ENCODE results near the gene SLC9A9. TPM values are rescaled to one million over a fixed set of nuclear protein-coding genes. Genes with fewer than 3 reads are reported as not detected.

SLC9A9 gene
- total RNA-seq, 1 donor from 2014 or later, result 2.3 TPM

DNA sequence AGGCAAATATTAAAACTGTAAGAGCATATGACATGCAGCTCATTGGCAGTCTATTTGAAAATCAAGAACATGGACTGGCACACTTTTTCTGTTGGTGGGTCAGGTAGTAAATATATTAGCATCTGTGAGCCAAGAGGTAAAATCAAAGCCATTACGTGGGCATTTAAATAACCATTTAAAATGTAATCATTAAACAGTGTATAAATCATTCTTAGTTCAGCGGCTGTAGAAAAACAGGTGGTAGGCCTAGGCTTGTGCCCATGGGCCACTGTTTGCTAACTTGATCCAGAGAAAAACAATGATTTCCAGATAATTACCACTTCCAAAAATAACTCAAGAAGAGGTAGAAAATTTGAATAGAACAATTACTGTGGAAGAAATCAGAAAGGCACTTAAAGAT is 623.6 kb downstream of the SLC9A9 start:
- no peak for DNase-seq (ENCODE audit: low read depth, low spot score)

DNA sequence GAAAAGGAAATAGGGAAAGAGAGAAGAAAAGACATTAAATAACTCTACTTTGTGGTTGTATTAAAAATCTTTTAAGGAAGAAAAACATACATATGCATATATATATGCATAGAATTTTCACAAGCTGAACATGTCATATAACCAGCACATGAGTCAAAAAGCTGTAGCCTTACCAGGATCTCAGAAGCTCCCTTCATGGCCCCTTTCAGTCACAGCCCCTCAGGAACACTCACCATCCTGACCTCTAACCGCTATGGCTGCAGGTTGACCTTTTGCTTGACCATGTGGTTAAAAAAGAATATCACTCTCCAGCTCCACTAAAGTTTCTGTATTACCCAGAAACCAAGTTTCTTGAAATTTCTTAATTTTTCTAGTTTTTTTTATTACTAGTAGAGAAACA is 625.3 kb downstream of the SLC9A9 start:
- DNase-seq (ENCODE audit: low read depth, low spot score), result no peak

DNA sequence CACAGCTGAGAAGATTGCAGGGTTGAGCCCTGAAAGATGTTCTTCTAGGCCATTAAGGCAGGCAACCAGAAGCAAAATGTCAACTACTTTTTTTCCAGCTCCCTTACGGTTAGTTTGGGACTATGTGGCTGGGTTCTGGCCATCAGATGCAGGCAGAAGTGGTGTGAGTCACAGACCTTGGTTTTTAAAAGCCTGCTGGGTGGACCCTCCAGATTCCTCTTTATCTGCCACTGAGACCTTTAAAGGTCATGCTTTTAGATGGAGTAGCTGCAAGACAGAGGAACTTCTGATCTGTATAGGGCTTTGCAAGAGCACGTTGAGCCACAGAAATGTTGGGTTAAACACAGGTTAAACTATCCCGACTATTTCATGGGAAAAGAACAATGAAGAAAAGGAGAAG is 625.8 kb downstream of the SLC9A9 start:
- no peak for DNase-seq (ENCODE audit: low read depth, low spot score)

DNA sequence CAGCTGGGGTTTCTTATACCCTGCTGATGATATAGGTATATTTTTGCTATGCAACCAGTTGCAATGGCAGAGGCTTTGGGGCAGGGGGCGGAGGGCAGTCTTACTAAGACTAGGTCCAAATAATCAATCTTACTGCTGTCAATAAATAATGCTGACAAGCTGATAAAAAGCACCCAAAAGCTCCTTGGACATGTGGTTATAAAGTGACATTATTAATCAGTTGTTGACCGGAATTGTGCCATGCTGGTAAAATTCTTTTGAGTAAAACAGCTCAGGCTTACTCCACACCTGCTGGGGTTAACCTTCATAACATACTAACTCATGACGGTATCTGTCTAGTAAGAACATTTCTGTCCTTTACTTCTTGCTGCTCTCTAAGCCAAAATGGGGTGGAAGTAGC is 626.8 kb downstream of the SLC9A9 start:
- no peak for DNase-seq (ENCODE audit: low read depth, low spot score)

DNA sequence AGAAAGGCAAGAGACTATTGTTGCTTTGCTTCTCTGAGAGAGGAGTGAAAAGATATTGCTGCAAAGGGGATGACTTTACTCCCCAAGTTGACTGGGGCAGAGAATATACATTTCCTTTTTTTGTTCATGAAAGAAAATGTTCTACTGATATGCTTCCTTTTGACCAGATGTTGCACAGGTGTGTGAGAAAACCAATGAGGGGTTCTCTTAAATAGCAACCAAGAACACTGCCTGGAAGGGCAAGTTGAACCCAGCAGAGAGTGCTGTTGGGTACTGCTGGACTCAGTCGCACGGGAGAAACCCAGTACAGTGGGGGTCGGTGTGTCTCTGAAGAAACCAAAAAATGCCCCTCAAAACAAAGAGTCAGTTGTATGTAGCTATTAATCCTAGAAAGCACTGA is 627.5 kb downstream of the SLC9A9 start:
- DNase-seq (ENCODE audit: low read depth, low spot score), result no peak

DNA sequence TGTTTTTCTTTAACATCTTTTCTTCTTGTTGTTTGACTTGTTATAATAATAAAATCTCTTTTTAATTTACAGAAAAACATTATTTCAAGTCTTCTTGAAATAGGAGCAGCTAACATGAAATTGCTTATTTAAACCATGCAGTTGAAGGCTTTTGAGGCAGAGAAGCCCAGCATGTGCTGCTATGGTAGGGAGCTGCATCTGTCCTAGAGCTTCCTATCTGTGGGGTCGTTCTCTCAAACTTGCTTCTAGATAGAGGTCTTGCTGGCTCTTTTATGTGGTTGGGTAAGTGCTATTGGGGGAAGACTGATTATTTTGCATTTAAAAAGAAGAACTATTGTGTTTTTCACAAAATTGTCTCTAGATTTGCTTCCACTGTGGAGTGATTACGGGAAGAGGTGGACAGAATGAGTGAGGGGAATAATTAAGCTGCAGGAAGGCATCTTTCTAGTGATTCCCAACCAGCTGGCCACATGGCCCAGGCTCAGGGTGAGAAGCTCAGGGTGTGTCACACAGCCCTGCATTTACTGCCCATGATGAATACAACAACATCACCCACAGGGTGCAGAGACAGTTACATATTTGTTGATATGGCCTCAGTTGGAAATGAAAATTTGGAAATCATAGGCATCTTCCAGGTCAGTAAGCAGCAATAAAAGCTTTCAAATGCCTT is 630.0 kb downstream of the SLC9A9 start:
- no peak for DNase-seq (ENCODE audit: low read depth, low spot score)

DNA sequence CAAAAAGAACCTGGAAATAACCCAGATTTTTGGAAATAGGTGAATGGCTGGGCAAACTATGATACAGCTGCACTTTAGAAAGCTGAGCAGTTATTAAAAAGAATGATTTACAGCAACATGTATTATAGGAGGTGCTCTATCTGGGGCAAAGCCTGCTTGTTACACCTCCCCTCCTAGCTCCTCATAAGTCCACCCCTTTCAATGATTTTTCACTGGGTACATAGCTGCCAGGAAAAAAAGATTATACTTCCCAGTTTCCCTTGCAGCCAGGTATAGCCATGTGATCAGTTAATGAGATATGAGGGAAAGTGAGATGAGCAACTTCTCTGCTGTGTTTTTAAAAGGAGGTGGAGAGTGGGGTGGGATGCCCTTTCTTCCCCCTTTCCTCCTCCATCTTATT is 631.0 kb downstream of the SLC9A9 start:
- no peak for DNase-seq (ENCODE audit: low read depth, low spot score)

DNA sequence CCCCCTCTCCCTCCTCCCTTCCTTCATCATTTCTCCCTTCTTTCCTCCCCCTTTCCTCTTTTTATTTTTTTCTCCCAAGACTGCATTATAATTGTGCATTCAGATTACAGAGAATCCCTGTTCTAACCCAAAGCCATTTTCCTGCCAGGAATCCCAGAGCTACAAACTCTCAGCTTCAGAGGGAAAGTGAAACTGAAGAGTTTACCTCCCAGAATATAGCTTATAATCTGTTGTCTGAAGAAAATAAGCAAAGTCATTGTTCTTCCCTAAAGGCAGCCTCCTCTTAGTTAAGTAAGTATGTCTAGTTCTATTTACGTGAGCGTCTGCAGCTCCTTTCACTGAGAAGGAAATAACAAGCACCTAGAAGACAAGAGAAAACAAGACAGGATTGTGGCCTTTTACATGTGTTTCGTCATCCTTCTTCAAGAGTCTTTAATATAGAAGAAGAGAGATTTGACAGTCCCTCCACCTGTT is 631.5 kb downstream of the SLC9A9 start:
- DNase-seq (ENCODE audit: low read depth, low spot score), result no peak

Other genes with a start within 250 kb of the SLC9A9 start
- 108 and 166 TPM in 2 replicates for gene DIPK2A, start 123.4 kb upstream of the SLC9A9 start, total RNA-seq

All from pulmonary artery endothelial cell (primary cell).